ENCODE measurements around the gene ACSL1.

- no peak for TF ChIP-seq POLR2AphosphoS5 (IDR thresholded peaks at IDR 0.05)
- TF ChIP-seq TAF1 (IDR thresholded peaks at IDR 0.05; ENCODE audit: low read depth), result no peak
Measured at GRCh38 chr4:184765473-184766340, 60.1 kb downstream of the ACSL1 start.
